HFFc6 (cell line): ENCODE results near the gene DPYSL5. TPM values are rescaled to one million over a fixed set of nuclear protein-coding genes. Genes with fewer than 3 reads are reported as not detected.

Source experiments
- DNase-seq: peaks from one replicate; pipeline ENCODE4 v3.0.0-alpha.2; 2018
- H3K27ac Mint-ChIP-seq: 2 replicates; pipeline ENCODE4 v1.8.0; 2020; ENCODE audit warnings: mild to moderate bottlenecking, mixed read lengths
- H3K27me3 Mint-ChIP-seq: 2 replicates; pipeline ENCODE4 v1.8.0; 2021; ENCODE audit warnings: mild to moderate bottlenecking, moderate library complexity, mixed read lengths; ENCODE audit not compliant: insufficient read depth
- H3K36me3 Mint-ChIP-seq: 2 replicates; pipeline ENCODE4 v1.8.0; 2021; ENCODE audit warnings: low read depth, mixed read lengths
- H3K4me1 Mint-ChIP-seq: 2 replicates; pipeline ENCODE4 v1.8.0; 2020; ENCODE audit warnings: low read depth, mixed read lengths
- H3K4me3 Mint-ChIP-seq: 2 replicates; pipeline ENCODE4 v1.8.0; 2020; ENCODE audit warnings: mild to moderate bottlenecking, moderate library complexity, mixed read lengths
- H3K9me3 Mint-ChIP-seq: 2 replicates; pipeline ENCODE4 v1.8.0; 2020; ENCODE audit warnings: mild to moderate bottlenecking, mixed read lengths
- CTCF ChIP-seq: fragments of 200-600 bp; sonication (generic); IDR thresholded peaks from 2 replicates; pipeline ENCODE4 v1.5.0; 2021; ENCODE audit warnings: antibody characterized with exemption, mild to moderate bottlenecking
- total RNA-seq, 6 experiments: library from RNA; stranded (reverse); fragmentation: NEBNext Ultra II Directional; extraction: Animal tissue kit (Norgen Biotek cat#: 25700); gene quantifications; 2 replicates in 1 of 6; 3 replicates in 5 of 6; pipeline ENCODE4 v1.2.3, GENCODE V29; 2021

Gene DPYSL5
- total RNA-seq, 6 experiments from 2014 or later = not detected

DNA sequence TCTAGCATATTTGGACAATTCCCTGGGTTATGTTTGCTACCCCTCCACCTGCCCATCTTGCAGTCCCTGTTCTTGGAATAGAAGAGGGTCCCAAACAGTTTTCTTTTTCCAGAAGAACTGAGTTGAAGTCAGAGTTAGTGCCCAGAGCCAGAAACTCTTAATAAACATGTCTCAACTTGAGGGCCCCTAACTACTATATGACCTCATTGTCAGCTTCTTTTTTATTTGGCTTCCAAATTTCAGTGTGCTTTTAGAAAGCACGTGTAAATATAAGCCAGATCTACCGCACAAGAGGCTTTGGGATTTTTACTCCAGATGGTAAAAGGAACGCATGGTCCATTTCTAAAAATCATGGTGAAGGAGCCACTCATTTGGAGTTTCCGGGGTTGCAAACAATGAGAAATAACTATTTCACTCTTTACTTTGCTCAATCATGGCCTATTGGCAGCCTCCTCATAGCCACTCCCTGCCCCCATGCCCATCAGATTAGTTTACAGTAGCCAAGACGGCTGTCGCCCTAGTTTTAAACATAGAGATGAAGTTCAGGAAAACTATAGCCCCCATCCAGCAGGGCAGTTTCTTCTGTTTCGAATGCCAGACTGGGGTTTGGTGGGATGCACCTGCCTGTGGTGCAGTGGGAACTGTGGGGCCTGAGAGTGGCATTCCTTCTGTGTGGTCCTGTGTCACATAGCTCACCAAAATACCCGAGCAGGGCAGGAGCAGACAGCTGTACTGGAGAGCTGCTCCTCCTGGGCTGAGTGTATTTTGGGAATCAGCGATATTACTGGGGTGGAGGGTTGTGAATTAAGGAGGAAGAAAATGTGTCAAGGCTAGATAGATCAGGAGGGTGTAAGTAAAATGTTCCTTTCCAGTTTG lies 124.2 kb downstream of the DPYSL5 start:
- H3K4me1 Mint-ChIP-seq = peaks cover 31% of the 10 kb centered on the region
- no peak for DNase-seq
- TF ChIP-seq CTCF = no peak
- H3K36me3 Mint-ChIP-seq = no peaks in the 10 kb centered on the region
- H3K27me3 Mint-ChIP-seq = peaks cover 16% of the 10 kb centered on the region
- peak overlapping the region; percentile 89 for H3K4me3 Mint-ChIP-seq
- H3K27ac Mint-ChIP-seq = no peak overlapping the region
- H3K9me3 Mint-ChIP-seq = no peaks in the 10 kb centered on the region

GRCh38 chr2:26974352-26974751 lies 126.4 kb downstream of the DPYSL5 start:
- no peak for TF ChIP-seq CTCF
- H3K36me3 Mint-ChIP-seq = no peaks in the 10 kb centered on the region; the same call in 1 of the 2 replicates
- H3K27ac Mint-ChIP-seq = no peak overlapping the region
- H3K27me3 Mint-ChIP-seq = peaks cover 4% of the 10 kb centered on the region
- no peak for DNase-seq
- H3K4me3 Mint-ChIP-seq = no peak overlapping the region
- H3K9me3 Mint-ChIP-seq = no peaks in the 10 kb centered on the region
- peaks cover 36% of the 10 kb centered on the region for H3K4me1 Mint-ChIP-seq

GRCh38 chr2:26975102-26975501 lies 127.2 kb downstream of the DPYSL5 start:
- Mint-ChIP-seq H3K27ac (no peak overlapping the region), H3K4me1 (peaks cover 39% of the 10 kb centered on the region), H3K36me3 (no peaks in the 10 kb centered on the region; the same call in 1 of the 2 replicates), H3K4me3 (no peak overlapping the region), H3K9me3 (no peaks in the 10 kb centered on the region), H3K27me3 (peaks cover 7% of the 10 kb centered on the region)
- TF ChIP-seq CTCF = no peak
- DNase-seq = no peak

- DNase-seq = no peak
- no peak overlapping the region for H3K4me3 Mint-ChIP-seq
- H3K36me3 Mint-ChIP-seq = no peaks in the 10 kb centered on the region; the same call in 1 of the 2 replicates
- no peaks in the 10 kb centered on the region for H3K9me3 Mint-ChIP-seq
- TF ChIP-seq CTCF = no peak
- peaks cover 7% of the 10 kb centered on the region for H3K27me3 Mint-ChIP-seq
- H3K4me1 Mint-ChIP-seq = peaks cover 41% of the 10 kb centered on the region
- no peak overlapping the region for H3K27ac Mint-ChIP-seq
Measured at GRCh38 chr2:26975656-26976055, 127.7 kb downstream of the DPYSL5 start.

GRCh38 chr2:26976237-26976636 lies 128.3 kb downstream of the DPYSL5 start:
- peak; percentile 38 for DNase-seq
- H3K27ac Mint-ChIP-seq = no peak overlapping the region
- no peak overlapping the region for H3K4me3 Mint-ChIP-seq
- H3K27me3 Mint-ChIP-seq = peaks cover 7% of the 10 kb centered on the region
- H3K36me3 Mint-ChIP-seq = no peaks in the 10 kb centered on the region; the same call in 1 of the 2 replicates
- no peaks in the 10 kb centered on the region for H3K9me3 Mint-ChIP-seq
- H3K4me1 Mint-ChIP-seq = peaks cover 37% of the 10 kb centered on the region
- no peak for TF ChIP-seq CTCF
